RKO (cell line): ENCODE measurements around the gene MYCBPAP.
A peak's percentile ranks its signal among the peaks of the same experiment; 100 is the strongest.

Experiments
- DNase-seq: peaks from one replicate; pipeline ENCODE4 v3.0.0-alpha.2; 2016; ENCODE audit warnings: low spot score

MYCBPAP gene

DNA sequence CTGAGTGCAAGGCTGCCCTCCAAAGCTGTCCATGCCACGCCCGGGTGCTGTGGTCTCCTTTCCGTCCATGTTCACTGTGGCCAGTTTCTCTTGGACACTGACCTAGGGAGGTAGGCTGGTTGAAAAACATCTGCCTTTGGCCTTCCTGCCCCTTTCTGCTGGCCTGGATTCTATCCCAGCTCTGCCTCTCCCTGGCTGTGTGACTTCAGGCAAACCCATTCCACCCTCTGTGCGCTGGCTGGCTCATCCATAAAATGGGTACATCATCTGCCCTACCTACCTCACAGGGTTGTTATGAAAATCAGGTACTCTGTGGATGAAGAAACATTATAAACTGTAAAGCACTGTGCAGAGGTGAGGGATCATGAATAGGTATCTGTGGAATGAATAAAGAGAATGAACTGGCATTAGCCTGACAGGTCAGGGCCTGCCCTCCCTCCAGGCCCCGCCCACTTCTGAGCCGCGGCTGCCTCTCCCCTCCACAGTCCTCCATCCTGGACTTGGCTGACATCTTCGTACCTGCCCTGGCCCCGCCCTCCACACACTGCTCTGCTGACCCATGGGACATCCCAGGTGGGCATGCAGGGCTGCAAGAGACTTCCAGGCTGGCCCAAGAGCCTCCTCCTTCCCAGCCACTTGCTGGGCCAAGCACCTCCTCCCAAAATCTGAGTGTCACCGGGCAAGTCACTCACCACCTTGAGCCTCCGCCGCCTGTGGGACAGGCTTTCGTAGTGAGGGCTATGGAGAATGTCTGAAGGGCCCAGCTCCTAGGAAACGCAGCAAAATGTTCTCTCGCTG lies 31.7 kb downstream of the MYCBPAP start:
- DNase-seq: no peak

- DNase-seq: no peak
Measured at GRCh38 chr17:50540560-50541401, 32.5 kb downstream of the MYCBPAP start.

DNA sequence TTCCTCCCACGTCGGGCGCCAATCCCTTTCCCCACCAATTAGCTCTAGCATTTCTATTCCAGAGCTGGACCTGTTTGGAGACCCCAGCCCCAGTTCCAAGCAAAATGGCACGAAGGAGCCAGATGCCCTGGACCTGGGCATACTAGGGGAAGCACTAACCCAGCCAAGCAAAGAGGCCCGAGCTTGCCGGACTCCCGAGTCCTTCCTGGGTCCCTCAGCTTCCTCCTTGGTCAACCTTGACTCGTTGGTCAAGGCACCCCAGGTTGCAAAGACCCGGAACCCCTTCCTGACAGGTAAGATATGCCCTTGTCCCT lies 33.1 kb downstream of the MYCBPAP start:
- DNase-seq: no peak

GRCh38 chr17:50541716-50542688 lies 33.8 kb downstream of the MYCBPAP start:
- DNase-seq: peak; percentile 83

- DNase-seq: no peak
Measured at GRCh38 chr17:50542795-50543774, 34.8 kb downstream of the MYCBPAP start.

- no peak for DNase-seq
Measured at GRCh38 chr17:50544516-50544915, 36.3 kb downstream of the MYCBPAP start.

DNA sequence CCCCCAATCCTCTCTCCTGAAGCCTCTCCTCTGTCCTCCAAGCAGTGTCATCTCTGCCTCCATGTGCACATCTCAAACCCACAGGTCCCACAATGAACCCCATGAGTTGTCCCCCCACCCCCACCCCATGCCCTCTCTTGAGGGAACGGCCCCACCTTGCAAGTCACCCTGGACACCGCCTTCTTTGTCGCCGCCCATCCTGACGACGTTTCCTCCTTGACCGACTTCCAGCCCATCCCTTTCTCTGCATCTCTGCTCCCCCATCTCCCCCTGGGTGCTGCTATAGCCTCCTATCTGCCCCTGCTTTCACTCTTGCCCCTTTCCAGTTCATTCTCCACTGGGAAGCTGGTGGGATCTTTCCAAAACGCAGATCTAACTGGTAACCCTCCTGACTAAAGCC lies 37.1 kb downstream of the MYCBPAP start:
- DNase-seq: no peak

DNA sequence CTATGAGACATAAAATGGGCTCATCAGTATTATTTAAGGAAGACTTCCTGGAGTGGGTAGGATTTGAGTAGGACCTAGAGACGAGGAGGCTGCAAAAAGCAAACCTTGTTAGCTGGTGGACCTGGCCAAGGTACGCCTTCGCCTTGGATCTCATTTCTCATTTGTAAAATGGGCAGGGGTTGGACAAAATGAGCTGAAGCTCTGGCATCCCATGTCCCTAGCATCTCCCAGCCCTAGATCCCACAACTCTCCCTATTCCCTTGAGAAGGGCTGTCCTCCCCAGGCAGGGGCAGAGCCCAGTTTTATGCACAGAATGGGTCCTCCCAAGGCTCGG lies 38.4 kb downstream of the MYCBPAP start:
- no peak for DNase-seq

GRCh38 chr17:50547035-50547735 lies 38.9 kb downstream of the MYCBPAP start, which contains the start of gene SPATA20:
TSS of gene SPATA20 (plus strand) at chr17:50547174. CDS start at chr17:50547209, 35 bp downstream.
- DNase-seq: peak; percentile 89

GRCh38 chr17:50547736-50548083 lies 39.5 kb downstream of the MYCBPAP start:
- no peak for DNase-seq

- no peak for DNase-seq
Measured at GRCh38 chr17:50548831-50549230, 40.6 kb downstream of the MYCBPAP start.

DNA sequence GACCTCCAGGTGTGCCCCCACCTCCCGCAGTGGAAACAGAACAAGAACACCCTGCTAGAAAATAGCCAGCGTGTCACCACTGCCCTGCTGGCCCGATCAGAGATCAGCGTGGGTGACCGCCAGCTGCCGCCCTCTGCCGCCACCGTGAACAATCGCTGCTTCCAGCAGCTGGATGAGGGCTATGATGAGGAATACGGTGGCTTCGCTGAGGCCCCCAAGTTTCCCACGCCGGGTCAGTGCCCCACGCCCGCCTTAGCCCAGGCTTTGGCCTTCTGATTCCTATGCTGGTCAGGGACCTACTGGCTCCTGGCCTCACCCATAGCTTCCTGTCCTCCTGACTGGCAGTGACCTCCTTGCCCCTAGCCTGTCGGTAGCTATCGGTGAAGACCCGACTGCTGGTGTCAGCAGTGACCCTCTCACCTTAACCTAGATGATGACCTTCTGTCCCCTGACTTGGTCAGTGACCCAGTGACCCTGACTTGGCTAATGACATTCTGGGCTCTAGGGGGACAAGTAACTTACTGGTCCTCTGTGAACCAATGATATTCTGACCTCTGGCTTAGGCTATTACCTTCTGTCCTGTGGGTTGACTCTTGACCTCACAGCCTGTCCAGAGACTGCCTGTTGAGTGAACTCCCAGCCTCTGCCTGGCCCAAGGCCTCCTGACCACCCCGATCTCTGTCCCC lies 41.2 kb downstream of the MYCBPAP start:
- DNase-seq: no peak

DNA sequence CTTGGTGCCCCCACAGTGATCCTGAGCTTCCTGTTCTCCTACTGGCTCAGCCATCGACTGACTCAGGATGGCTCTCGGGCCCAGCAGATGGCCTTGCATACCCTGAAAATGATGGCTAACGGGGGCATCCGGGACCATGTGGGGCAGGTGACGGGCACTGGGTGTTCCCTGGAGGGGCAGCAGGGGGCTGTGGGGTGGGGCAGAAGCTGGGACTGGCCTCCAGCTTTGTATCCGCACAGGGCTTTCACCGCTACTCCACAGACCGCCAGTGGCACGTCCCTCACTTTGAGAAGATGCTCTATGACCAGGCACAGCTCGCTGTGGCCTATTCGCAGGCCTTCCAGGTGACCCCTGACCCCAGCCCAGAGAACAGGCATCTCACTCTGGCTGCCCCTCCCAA lies 41.7 kb downstream of the MYCBPAP start:
- no peak for DNase-seq

- DNase-seq: peak; percentile 44
Measured at GRCh38 chr17:50550661-50551432, 42.6 kb downstream of the MYCBPAP start.

DNA sequence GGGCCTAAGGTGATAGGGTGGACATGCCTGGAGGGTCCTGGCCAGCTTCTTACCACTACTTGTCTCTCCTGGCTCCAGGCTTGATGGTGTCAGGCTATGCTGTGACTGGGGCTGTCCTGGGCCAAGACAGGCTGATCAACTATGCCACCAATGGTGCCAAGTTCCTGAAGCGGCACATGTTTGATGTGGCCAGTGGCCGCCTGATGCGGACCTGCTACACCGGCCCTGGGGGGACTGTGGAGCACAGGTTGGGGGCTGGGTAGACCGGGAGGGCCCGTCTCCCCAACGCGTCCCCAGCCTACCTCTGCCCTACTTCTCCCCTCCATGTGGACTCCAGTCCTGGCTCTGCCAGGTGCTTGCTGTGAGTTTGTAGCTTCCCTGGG lies 43.2 kb downstream of the MYCBPAP start:
- no peak for DNase-seq

GRCh38 chr17:50551884-50552283 lies 43.6 kb downstream of the MYCBPAP start:
- no peak for DNase-seq

DNA sequence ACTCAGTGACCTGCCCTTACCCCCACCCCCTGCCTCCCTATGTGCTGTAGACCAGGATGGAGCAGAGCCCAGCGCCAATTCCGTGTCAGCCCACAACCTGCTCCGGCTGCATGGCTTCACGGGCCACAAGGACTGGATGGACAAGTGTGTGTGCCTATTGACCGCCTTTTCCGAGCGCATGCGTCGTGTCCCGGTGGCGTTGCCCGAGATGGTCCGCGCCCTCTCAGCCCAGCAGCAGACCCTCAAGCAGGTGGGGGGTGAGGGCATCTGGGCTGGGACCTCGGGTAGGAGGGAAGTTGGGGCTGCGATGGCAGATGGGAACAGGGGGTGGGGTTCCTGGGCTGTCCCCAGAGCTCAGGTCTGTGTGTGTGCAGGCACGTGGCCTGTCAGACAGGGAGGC lies 46.0 kb downstream of the MYCBPAP start:
- DNase-seq: no peak

DNA sequence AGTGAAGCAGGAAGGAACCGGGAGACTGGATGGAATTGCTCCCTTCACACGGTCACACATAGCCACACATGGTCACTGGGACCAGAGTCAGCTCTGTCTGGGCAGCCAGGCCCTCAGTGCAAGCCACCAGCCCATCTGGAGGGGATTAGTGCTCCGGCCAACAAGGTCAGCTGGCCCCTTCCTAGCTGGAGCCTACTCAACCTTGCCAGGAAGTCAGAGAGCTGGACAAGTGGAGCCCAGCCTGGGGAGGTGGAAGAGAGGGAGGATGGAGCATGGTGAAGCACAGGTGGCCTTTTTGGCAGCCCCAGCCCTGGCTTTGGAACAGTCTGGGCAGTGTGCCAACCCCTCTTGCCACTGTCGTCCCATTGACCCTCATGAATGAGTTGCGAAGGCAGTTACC lies 48.6 kb downstream of the MYCBPAP start:
- no peak for DNase-seq

DNA sequence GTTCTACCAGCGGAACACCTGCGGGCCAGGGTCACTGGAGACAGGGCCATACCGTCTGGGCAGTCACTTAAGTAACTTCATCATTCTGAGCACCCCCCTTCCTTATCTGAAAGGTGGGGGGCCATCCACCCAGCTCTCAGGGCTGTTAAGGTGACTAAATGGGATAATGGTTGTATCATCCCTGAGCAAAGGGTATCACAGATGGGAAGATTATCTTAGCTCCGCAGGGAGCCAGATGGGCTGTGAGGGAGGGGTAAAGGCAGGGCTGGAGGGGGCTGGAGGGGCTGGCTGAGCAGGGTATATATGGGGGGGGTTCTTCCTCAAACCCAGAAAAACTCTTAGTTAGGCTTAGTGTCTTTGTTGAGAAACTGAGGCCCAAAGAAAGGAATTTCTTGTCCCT lies 49.4 kb downstream of the MYCBPAP start:
- DNase-seq: no peak
